GM12801 (cell line): ENCODE data around the gene BMP4.

ENCODE experiments used
- TF ChIP-seq, protein P1 (sequence below): IDR thresholded peaks from one replicate; pipeline ENCODE4 v1.5.1; 2011; ENCODE audit warnings: control low read depth; ENCODE audit not compliant: insufficient read length; ENCODE audit errors: extremely low read depth

BMP4 gene

DNA sequence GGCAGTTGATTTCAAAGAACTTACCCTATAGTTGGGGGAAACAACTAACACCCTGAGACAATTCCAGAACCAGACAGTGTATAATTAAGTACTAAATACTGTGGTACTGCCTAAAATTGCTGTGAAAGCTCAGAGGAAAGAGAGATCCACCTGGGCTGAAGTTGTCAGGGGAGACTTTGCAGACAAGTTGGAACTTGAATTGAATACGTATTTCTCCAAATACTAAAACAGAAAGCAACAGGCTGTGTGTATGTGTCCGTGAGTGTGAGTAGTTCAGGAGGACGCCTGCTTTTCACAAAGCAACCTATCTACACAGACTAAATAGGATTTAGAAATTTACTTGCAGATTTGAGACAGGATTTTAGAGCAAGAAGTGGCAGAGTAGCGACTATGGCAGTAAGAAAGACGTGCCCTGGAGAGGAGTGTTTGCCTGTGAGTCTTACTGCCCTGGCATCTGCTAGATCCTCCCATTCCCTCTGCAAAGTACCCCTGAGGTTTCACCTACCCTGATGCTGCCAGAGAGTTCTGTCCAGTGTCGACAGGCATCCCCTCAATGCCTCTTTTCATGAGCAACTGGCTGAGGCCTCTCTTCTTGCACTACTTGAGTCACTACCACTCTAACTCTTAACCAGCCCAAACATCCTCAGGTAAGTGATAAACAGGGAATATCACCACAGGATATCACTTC lies 37.4 kb upstream of the BMP4 start:
- TF ChIP-seq, protein P1, sequence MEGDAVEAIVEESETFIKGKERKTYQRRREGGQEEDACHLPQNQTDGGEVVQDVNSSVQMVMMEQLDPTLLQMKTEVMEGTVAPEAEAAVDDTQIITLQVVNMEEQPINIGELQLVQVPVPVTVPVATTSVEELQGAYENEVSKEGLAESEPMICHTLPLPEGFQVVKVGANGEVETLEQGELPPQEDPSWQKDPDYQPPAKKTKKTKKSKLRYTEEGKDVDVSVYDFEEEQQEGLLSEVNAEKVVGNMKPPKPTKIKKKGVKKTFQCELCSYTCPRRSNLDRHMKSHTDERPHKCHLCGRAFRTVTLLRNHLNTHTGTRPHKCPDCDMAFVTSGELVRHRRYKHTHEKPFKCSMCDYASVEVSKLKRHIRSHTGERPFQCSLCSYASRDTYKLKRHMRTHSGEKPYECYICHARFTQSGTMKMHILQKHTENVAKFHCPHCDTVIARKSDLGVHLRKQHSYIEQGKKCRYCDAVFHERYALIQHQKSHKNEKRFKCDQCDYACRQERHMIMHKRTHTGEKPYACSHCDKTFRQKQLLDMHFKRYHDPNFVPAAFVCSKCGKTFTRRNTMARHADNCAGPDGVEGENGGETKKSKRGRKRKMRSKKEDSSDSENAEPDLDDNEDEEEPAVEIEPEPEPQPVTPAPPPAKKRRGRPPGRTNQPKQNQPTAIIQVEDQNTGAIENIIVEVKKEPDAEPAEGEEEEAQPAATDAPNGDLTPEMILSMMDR = no peak

DNA sequence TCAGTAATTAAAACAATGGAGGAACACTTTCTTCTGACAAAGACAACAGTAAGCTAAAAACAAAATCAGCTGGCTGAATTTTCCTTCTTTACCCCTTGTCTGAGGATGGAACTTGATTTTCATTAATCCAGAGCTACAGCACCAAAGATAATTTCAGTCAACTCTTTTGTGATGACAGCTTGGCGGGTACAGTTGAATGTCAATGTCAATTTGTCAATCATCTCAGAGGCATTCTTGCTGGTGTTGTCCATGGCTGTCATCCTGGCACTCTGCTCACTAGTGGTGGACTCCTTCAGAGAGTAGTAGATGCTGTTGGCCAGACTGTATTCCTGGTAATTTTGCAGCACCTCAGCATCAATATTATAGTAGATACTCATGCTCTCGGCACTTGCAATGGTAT lies 34.4 kb upstream of the BMP4 start:
- TF ChIP-seq, protein P1 = no peak

DNA sequence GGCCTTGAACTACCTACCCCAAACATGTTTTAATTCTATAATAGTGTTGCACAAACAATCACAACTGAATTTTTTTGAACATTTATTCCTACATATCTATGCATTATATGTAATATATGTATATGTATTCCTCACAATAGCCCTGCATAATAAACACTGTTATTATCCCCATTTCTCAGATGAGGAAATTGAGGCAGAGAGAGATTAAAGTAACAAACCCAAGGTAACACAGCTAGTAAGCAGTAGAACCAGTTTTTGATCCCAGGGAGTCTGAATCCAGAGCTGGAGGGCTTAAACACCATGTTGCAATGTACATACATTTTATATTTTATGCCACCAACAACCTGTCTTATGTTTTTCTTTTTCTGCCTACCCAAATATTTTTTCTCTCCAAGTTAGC lies 26.5 kb upstream of the BMP4 start:
- TF ChIP-seq, protein P1 = no peak

DNA sequence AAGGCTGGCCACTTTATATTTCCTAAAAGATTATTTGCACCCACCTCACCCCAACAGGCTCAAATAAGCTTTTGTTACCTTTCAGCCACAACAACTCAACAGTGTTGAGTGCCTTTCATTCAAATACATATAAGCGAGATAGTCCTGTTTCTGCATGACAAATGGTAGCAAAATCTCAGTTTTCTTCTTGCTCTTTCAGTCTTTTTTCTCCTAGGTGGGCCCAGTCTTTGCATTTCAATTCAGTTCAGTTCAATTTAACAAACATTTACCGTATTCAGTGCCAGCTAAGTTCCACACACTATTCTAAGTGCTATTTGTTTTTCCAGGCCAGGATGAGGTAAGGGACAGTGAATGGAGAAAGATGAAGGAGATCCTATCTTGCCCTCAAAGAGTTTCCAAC lies 25.9 kb upstream of the BMP4 start:
- TF ChIP-seq, protein P1 = no peak

DNA sequence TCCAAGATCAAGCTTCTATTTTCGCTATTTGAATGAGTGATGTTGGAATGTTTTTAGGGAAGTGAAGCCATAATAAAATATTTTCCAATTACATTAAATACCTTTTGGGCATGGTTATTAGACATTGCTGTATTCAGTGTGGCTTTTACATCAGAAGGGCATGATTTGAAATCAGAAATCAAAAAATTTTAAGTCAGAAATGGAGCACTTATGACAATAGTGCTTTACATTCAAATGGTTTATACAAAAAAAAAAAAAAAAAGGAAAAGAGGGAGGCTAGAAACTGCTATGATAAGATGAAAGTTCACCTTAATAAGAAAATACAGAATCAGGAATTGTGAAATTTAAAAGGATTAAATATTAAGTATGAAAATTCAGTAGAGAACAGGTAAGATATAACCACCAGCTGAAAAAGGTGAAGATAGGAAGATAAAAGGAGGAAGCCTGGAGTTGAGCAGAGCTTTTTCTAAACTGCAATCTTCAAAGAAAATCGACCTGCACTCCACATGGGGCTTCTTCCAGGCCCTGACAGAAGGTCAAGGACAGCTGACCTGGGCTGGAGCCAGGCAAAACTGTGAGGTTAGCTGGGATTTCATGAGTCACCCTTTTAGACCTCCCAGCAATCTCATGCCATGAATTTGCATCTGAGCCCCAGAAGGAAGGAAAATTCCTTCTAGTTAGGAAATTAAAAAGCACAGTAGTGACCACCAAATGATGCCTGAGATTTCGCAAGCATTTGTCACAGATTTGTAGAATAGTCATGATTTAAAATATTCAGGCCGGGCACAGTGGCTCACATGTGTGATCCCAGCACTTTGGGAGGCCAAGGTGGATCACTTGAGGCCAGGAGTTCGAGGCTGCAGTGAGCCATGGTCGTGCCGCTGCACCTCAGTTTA lies 23.4 kb upstream of the BMP4 start:
- TF ChIP-seq, protein P1 = no peak

DNA sequence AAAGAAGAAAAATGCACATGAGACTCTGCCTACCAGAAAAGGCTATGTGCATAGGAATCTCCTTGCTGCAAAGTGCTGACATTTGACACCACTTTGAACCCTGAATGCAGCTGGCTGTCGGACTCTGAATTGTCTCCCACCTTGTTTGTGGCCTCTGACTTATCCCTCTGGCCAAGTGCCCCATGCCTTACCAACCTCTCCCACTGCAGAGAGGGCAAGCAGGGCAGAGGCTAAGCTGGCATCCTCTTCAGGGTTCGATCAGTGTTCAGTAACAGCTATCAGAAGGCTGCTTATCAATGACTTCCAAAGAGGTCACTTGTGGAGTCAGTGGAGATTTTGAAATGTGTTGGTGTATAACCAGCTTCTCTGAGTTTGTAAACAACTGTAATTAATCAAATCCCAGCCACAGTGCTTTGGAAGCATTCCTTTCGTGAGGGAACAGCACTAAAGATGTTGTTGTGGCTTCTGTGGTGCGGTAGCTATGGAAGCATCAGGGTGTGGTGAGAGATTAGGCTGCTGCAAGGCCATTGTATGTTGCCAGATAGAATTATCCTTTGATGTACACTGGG lies 22.6 kb upstream of the BMP4 start:
- TF ChIP-seq, protein P1 = no peak

DNA sequence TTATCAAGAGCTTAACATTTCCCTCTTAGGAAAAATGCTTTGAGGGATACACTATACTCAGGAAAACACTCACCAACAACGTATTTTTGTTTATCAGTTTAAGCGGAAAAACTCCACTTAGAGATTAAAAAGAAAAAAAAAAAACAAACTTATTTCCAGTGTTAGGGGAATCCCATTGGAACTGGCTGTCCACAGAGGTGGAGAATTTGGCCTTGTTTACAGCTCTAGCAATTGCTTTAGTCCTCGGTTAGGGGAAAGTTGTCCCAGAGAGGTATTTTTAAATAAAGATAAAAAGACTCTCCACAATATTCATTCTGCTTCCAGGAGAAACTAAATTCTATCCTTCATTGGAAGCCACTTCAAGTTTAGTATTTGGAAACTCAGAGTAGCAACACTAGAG lies 21.6 kb upstream of the BMP4 start:
- TF ChIP-seq, protein P1 = no peak
